Measurements from ENCODE around the gene PLSCR1.
"Not testable (repeated sequence)": the region's sequence is repeated elsewhere in the genome, so short reads cannot be mapped to it uniquely, and the experiment has no call there.

The PLSCR1 gene

DNA sequence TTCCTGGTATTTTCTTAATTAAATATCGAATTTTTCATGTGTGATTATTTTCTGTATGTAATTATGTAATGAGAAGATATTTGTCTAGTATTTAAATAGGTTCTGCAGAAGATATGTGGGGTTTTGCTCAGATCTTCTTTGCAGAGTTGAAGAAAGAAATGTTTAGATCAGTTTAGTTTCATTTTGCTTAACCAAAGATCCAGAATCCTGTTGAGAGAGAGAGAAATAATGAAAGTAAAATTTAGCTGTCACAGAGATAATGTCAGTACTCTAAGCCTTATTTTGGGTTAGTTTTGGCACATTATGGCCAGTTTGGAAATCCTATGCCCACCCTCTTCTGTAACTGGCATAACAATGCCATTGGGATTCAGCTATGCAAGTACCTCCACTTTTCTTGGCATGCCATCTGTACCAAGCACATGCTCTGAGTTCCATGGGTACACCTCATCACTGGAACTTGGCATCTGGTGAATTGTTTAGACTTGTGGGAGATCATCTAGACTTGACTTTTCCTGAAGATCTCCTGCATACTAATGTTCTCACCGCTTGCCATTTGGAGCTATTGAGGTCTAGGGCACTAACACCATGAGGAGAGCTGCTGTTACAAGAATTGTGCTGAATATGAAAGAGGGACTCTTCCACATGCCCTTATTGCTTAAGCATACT, 30.9 kb downstream of the PLSCR1 start:
- DNase-seq (ENCODE audit: low spot score), result no peak

DNA sequence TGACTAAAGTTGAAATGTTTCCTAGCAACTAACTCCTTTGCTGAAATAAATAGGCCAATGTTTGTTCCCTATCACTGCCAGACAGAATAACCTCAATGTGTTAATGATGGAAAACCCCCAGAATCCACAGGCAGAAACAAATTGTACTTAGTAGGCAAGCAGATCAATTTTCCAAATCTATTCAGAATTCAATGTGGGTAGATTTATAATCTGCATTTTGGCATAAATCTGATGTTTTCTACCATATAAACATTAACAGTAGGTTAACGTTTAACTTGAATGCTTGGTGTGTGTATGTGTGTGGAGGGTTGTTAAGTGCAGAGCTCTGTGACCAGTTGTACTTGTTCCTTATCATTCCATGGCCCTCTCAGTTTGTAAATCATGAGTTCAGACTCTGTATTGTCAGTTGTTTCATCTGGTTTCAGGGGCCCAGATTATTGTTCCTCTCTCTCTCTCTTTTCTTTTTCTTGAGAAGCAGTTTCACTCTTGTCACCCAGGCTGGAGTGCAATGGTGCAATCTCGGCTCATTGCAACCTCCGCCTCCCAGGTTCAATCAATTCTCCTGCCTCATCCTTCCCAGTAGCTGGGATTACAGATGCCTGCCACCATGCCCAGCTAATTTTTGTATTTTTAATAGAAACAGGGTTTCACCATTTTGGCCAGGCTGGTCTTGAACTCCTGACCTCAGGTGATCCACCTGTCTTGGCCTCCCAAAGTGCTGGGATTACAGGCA, 32.8 kb downstream of the PLSCR1 start:
- no peak for DNase-seq (ENCODE audit: low spot score)

DNA sequence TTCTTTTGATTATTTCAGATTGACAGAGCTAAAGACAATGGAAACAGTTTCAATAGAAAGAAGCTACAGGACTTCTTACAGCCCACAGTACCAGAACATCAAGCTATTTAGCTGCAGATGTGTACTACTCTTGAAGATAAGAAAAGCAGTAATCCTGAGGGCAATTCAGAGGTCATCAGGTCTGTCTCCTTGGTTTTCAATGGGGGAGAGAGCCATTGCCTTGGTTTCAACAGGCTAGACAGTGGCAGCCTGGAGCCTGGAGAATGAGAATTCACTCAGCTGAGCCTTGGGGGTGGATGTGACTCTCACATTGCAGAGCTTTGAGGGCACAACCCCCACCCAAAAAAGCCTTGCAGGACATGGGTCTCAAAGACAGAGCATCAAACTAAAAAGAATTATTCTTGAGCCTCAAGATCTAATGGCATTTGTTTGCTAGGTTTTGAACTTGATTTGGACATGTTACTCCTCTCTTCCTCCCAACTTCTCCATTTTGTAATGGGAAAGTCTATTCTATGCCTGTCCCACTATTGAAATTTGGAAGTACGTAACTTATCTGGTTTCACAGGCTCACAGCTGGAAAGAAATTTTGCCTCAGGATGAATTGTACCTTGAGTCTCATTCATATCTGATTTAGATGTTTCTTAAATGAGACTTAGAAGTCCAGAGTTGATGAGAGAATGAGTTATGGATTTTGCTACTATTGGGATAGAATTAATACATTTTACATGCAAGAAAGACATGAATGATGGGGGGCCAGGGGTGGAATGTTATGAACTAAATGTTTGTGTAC, 36.9 kb downstream of the PLSCR1 start:
- DNase-seq (ENCODE audit: low spot score), result no peak

DNA sequence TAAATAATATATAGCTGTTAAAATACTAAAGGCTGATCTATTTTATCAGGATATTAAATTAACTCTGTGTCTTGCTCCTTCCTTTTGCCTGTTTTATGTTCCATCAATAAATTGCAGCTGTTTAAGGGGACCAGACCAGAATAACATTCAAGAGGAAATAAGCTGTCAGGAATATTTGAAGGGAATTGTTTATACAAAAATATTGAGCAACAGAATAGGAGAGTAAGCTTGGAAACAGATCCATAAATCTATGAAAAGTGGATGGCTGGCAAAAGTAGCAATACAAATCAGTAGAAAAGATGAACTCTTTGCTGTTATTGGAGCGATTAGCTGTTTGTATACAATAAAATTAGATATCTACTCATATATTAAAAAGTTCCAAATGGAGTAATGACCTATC, 38.9 kb downstream of the PLSCR1 start:
- no peak for DNase-seq (ENCODE audit: low spot score)

DNA sequence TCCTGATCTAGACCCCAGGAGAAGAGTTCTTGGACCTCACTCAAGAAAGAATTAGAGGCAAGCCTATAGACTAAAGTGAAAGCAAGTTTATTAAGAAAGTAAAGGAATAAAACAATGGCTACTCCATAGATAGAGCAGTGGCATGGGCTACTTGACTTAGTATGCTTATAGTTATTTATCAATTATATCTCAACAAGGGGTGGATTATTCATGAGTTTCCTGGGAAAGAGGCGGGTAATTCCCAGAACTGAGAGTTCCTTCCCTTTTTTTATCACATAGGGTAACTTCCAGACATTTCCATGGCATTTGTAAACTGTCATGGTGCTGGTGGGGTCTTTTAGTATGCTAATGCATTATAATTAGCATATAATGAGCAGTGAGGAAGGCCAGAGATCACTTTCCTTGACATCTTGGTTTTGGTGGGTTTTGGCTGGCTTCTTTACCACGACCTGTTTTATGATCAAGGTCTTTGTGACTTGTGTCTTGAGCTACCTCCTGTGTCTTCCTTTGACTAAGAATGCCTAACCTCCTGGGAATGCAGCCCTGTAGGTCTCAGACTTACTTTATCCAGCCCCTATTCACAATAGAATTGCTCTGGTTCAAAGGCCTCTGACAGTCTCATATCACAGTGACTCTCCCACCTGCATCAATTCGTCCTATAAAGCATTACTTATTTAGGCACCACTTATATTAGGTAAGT, 39.8 kb downstream of the PLSCR1 start:
- no peak for DNase-seq (ENCODE audit: low spot score)

DNA sequence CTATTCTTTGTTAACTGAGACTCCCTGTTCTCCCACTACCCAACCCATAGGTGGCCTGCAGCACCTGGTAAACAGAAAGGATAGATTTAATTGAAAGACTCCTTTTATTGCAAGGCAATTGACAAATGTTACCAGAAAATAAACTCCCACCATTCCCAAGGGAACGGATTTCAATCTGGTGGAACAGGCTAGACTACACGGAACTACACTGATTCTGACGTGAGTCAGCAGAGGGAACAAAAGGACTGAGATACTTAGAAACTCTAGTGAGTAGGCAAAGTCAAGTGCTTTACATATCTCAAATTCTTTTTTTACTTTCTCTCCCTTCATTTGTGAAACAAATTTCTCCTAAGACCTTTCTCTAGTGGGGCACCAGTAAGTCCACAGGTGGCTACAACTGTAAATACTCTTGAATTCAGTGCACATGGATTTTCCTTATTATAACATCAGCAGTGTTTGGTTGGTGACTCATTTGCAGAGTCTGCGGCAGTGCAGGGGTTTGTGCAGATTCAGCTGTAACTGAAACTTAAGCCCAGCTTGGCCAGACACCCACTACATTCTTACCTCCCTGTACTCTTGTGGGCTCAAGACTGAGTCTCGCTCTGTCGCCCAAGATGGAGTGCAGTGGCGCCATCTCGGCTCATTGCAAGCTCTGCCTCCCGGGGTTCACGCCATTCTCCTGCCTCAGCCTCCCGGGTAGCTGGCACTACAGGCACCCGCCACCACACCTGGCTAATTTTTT, 40.8 kb downstream of the PLSCR1 start:
- peak; percentile 42 for DNase-seq (ENCODE audit: low spot score)

DNA sequence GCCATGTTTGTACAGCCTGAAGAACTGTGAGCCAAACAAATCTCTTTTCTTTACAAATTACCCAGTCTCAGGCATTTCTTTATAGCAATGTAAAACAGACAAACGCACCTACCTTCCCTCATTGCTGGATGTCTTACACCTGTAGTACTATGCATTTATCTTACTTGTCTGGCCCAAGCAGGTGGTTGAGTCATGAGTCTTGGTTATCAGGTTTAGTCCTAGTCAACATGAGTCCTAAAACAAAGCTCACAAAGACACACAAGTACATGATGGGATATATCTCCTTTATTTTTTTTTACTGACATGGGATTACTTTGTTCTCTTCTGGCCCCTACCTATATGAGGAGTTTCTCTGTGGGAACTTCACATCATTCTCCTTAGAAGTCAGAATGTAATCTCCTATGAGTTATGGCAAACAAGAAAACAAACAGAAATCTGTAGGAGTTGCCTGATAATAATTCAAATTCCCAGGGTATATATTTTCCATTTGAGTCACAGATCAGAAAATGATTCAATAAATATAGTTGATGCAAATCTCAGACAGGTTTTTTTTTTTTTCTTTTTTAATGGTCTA, 41.4 kb downstream of the PLSCR1 start:
- DNase-seq (ENCODE audit: low spot score), result no peak

DNA sequence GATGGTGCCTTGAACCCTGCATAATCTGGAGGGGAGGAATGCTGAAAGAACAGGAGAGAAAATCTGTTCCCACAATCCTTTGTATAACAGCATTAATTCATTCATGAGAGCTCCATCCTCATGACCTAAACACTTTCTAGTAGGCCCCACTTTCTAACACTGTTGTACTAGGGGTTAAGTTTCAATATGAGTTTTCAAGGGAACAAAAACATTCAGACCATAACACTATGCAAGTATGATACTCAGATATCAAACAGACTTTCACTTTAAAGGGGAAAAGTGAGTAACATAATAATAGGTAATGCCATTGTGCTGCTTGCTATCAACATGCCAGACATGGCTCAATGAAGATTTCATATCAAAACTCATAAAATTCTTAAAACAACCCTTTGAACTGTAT, 42.7 kb downstream of the PLSCR1 start:
- DNase-seq (ENCODE audit: low spot score), result no peak

DNA sequence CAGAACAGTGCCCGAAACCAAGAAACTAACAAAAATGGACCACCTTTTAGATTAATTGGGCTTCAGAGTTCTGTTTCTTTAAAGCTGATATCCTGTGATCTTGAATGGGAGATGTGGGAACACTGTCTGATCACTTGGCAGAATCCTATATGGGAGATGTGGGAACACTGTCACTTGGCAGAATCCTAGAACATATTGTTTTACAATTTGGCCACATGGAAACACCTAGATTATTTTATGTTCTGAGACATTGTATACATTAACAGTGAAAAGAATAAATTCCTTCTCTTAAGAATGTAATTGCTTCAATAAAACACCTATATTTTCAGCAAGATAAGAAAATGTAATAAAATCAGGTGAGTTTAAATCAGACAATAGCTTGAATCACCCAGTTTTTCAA, 44.7 kb downstream of the PLSCR1 start:
- no peak for DNase-seq (ENCODE audit: low spot score)

DNA sequence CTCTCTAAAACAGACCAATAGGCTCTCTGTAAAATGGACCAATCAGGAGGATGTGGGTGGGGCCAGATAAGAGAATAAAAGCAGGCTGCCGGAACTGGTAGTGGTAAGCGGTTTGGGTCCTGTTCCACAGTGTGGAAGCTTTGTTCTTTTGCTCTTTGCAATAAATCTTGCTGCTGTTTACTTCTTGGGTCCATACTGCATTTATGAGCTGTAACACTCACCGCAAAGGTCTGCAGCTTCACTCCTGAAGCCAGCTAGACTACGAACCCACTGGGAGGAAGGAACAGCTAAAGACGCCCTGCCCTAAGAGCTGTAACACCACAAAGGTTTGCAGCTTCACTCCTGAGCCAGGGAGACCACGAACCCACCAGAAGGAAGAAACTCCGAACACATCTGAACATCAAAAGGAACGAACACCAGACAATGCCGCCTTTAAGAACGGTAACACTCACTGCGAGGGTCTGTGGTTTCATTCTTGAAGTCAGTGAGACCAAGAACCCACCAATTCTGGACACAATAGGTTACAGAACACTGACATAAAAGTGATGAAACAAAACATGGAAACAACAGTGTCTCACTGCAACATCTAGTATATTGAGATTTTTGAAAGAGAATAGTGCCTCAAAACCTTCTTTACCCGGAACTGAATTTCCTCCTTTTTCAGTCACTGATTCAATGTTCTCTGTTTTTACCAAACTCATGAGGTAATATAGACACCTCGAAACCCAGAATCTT, 46.2 kb downstream of the PLSCR1 start:
- no peak for DNase-seq (ENCODE audit: low spot score)

DNA sequence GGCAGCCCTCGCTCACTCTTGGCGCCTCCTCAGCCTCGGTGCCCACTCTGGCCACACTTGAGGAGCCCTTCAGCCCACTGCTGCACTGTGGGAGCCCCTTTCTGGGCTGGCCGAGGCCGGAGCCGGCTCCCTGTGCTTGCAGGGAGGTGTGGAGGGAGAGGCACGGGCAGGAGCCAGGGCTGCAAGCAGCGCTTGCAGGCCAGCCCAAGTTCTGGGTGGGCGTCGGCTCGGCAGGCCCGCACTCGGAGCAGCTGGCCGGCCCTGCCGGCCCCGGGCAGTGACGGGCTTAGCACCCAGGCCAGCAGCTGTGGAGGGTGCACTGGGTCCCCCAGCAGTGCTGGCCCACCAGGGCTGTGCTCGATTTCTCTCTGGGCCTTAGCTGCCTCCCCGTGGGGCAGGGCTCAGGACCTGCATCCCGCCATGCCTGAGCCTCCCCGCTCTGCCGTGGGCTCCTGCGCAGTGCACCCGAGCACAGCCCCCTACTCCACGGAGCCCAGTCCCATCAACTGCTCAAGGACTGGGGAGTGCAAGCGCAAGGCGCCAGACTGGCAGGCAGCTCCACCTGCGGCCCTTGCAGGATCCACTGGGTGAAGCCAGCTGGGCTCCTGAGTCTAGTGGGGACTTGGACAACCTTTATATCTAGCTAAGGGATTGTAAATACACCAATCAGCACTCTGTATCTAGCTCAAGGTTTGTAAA, 47.1 kb downstream of the PLSCR1 start:
- DNase-seq (ENCODE audit: low spot score), result not testable (repeated sequence)

DNA sequence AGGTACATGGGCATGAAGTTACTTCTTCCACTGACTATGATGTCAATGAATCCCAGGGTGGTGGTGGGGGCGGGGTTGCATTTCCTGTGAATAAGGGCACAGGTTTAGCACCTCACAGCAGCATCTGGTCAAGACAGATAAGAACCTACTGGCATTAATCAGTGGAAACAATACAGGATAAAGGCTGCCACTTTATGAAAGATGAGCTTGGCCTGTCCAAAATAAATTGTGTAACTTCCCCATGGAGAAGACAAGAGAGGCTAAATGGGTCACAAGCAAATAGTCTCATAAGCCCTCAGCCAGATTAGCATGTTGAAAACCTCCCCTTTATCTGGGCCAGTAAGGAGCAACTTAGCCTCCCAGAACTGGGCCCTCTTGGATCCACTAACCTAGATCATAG, 47.7 kb downstream of the PLSCR1 start:
- no peak for DNase-seq (ENCODE audit: low spot score)

DNA sequence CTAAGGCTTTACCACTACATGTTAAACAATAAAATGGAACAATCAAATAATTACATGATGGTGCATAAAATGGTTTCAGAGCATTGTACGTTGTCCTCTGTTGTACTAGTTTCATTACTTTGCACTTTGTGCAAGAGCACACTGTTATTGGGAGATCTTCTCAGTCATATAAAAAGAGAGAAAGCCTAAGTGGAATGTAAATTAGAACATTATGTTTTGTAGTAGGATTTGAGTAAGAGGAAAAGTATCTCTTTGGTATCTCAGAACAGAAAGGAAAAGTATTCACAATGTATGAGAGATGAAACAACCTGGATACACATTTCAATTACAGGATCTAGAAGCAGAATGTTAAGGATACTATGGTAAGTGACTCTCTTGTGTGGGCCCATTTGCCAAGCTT, 48.2 kb downstream of the PLSCR1 start:
- no peak for DNase-seq (ENCODE audit: low spot score)

DNA sequence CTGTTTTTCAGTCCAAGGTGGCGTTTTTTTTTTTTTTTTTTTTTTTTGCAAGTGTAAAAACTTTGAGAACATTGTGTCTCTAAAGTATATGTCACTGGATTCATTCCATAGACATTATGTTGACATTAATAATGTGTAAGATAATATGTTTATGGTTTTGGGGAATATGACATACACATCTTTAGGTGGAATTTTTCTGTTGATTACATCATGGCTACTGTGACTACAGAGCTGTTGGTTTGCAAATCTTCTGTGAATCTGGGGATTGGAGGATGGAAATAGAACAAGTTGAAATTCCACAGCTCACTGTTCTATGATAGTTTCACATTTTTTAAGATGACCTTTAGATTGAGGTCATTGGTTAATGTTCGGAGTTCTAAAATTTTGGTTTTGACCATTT, 50.6 kb downstream of the PLSCR1 start:
- no peak for DNase-seq (ENCODE audit: low spot score)

DNA sequence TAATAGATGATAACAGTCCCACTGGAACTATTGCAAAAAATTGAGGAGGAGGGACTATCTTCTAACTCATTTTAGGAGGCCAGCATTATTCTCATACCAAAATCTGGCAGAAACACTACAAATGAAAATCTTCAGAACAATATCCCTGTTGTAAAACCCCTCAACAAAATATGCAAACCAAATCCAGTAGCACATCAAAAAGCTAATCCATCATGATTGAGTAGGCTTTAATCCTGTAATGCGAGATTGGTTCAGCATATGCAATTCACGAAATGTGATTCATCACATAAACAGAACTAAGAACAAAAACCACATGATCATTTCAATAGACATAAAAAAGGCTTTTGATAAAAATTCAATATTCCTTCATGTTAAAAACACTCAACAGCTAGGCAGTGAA, 51.2 kb downstream of the PLSCR1 start:
- DNase-seq (ENCODE audit: low spot score), result peak; percentile 54

DNA sequence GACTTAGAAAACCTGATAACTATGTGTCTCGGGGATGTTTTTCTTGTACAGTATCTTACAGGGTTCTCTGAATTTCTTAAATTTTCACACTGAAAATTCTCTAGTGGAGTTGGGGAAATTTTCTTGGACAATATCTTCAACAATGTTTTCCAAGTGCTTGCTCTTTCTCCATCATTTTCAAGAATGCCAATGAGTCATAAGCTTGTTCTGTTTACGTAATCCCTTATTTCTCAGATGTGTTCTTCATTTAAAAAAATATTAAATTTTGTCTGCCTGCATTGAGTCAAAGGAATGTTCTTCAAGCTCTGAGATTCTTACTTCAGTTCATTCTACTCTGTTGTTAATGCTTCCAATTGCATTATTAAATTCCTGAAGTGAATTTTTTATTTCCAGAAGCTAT, 53.1 kb downstream of the PLSCR1 start:
- DNase-seq (ENCODE audit: low spot score), result no peak

DNA sequence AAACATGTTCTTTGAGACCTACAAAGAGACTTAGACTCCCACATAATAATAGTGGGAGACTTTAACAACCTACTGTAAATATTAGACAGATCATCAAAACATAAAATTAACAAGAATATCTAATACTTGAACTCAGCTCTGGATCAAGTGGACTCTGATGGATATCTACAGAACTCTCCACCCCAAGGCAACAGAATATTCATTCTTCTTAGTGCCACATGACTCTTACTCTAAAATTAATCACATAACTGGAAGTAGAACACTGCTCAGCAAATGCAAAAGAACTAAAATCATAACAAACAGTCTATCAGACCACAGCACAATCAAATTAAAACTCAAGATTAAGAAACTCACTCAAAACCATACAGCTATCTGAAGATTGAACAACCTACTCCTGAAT, 59.1 kb downstream of the PLSCR1 start:
- DNase-seq (ENCODE audit: low spot score), result no peak

DNA sequence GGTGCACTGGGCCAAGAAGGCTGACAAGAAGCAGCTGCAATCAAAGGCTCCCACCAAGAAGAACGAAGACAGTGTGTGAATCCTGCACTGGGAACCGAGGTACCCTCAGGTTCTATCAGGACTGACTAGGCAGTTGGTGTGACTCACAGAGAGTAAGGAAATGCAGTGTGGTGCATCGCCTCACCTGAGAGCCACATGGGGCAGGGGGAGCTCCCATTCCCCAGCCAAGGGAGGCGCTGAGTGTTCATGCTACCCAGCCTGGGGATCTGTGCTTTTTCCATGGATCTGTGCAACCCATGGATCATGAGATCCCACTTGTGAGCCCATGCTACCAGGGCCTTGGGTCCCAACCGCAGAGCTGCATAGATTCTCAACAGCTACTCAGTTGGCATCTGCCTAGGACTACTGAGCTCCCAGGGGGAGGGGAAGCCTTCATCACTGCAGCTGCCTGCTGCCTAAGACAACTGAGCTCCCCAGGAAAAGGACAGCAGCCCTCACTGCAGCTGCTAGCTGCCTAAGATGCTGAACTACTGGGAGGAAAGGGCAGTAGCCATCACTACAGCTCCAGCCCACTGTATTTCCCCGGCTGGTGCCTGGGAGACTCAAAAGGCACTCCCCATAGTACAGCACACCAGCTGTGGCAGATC, 68.2 kb downstream of the PLSCR1 start:
- no peak for DNase-seq (ENCODE audit: low spot score)

DNA sequence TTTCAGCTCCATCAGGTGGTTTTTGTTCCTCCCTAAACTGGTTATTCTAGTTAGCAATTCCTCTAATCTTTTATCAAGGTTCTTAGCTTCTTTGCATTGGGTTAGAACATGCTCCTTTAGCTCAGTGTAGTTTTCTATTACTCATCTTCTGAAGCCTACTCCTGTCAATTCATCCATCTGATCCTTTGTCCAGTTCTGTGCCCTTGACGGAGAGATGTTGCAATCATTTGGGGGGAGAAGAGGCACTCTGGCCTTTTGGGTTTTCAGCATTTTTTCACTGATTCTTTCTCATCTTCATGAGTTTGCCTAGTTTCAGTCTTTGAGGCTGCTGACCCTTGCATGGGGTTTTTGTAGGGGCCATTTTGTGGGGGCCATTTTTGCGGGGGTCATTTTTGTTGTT, 69.4 kb downstream of the PLSCR1 start:
- not testable (repeated sequence) for DNase-seq (ENCODE audit: low spot score)

DNA sequence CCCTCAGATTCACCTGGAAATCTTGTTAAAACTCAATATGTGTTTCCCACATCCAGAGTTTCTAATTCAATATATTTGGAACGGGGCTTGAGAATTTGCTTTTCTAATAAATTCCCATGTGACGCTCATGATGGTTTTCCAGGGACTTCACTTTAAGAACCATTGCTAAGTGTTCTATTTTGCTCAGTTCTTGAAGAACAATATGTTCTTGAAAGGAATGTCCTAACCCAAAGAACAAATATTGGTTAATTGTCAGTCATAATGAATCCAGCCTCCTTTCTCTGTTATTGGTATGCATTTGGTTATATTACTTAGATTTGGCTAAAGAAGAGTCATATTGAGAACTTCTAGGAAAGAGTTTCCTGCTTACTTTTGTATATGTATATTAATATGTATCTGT, 70.7 kb downstream of the PLSCR1 start:
- DNase-seq (ENCODE audit: low spot score), result no peak

Data from COLO829 (cell line).